H1 (cell line): ENCODE results near the gene EVA1C. TPM values are rescaled to one million over a fixed set of nuclear protein-coding genes. Genes with fewer than 3 reads are reported as not detected.
"Not testable (repeated sequence)": the region's sequence is repeated elsewhere in the genome, so short reads cannot be mapped to it uniquely, and the experiment has no call there.

Experiments
- CTCF ChIA-PET: fragments of 300-600 bp; sonication (Branson Sonifier 250); formaldehyde crosslinking; loops from one replicate; lab custom pipeline; 2021; ENCODE audit not compliant: partially characterized antibody; lab: Charles Lee
- POLR2A ChIA-PET: fragments of 300-600 bp; sonication (Branson Sonifier 250); formaldehyde crosslinking; loops from one replicate; lab custom pipeline; 2021; ENCODE audit warnings: inconsistent platforms; ENCODE audit not compliant: partially characterized antibody; lab: Charles Lee
- DNase-seq, 2 experiments: peaks; one replicate each; pipeline versions ENCODE4 v3.0.0 to v3.0.0-alpha.2; 2010 to 2022; ENCODE audit warnings: low spot score in 2 of 2, low read depth in 1 of 2, mixed read lengths in 1 of 2
- FAIRE-seq: peaks from 2 replicates; lab custom pipeline; 2011; peaks lifted over from hg19 to GRCh38; lab: Jason Lieb, UNC
- H2AFZ ChIP-seq: 2 replicates; pipeline ENCODE4 v1.8.1; 2012; ENCODE audit warnings: low read length, inconsistent platforms
- H2AK5ac ChIP-seq: 2 replicates; pipeline ENCODE4 v1.6.1; 2013; ENCODE audit warnings: low read depth, low read length
- H2BK120ac ChIP-seq: replicated peaks from 2 replicates; pipeline ENCODE3; 2013; ENCODE audit warnings: low read depth, low read length, inconsistent platforms
- H2BK12ac ChIP-seq: 2 replicates; pipeline ENCODE4 v1.6.1; 2013; ENCODE audit warnings: low read depth, low read length
- H2BK15ac ChIP-seq: 2 replicates; pipeline ENCODE4 v1.6.1; 2013; ENCODE audit warnings: low read length
- H2BK20ac ChIP-seq: 2 replicates; pipeline ENCODE4 v1.6.1; 2013; ENCODE audit warnings: low read length
- H2BK5ac ChIP-seq: 2 replicates; pipeline ENCODE4 v1.6.1; 2013; ENCODE audit warnings: low read depth, low read length
- H3K14ac ChIP-seq: 2 replicates; pipeline ENCODE4 v1.6.1; 2013; ENCODE audit warnings: inconsistent platforms; ENCODE audit not compliant: insufficient read length
- H3K18ac ChIP-seq: 2 replicates; pipeline ENCODE4 v1.6.1; 2013; ENCODE audit warnings: low read length; ENCODE audit errors: extremely low read depth
- H3K23ac ChIP-seq: 2 replicates; pipeline ENCODE4 v1.6.1; 2013; ENCODE audit warnings: inconsistent platforms; ENCODE audit not compliant: insufficient read length
- H3K23me2 ChIP-seq: 2 replicates; pipeline ENCODE4 v1.6.1; 2013; ENCODE audit warnings: low read depth, low read length
- H3K27ac ChIP-seq: 2 replicates; pipeline ENCODE4 v1.6.1; 2011; ENCODE audit warnings: low read depth, low read length, inconsistent platforms
- H3K27me3 ChIP-seq, 4 experiments: replicated peaks in 1 of 4; 1 replicate in 1 of 4; 2 replicates in 3 of 4; pipeline versions ENCODE4 v1.6.1 to v1.8.1; 2011 to 2013; ENCODE audit warnings: low read length in 3 of 4, mild to moderate bottlenecking in 3 of 4, inconsistent platforms in 2 of 4, mixed read lengths in 2 of 4, moderate library complexity in 1 of 4; ENCODE audit not compliant: control insufficient read depth in 3 of 4, insufficient read depth in 3 of 4; ENCODE audit errors: extremely low read depth in 1 of 4
- H3K36me3 ChIP-seq, 4 experiments: 2 replicates each; pipeline versions ENCODE4 v1.6.1 to v1.8.1; 2011 to 2013; ENCODE audit warnings: mild to moderate bottlenecking in 4 of 4, low read length in 3 of 4, moderate library complexity in 2 of 4, control low read depth in 1 of 4, inconsistent platforms in 1 of 4; ENCODE audit not compliant: insufficient read depth in 4 of 4, control insufficient read depth in 2 of 4
- H3K4ac ChIP-seq: replicated peaks from 2 replicates; pipeline ENCODE3; 2013; ENCODE audit warnings: low read length, low read depth, mixed read lengths, inconsistent platforms; ENCODE audit not compliant: insufficient read length
- H3K4me1 ChIP-seq, 4 experiments: replicated peaks in 1 of 4; 1 replicate in 1 of 4; 2 replicates in 3 of 4; pipeline versions ENCODE4 v1.6.1 to v1.8.1; 2011 to 2013; ENCODE audit warnings: low read length in 3 of 4, inconsistent platforms in 2 of 4, mixed read lengths in 1 of 4; ENCODE audit not compliant: insufficient read depth in 4 of 4, control insufficient read depth in 3 of 4
- H3K4me2 ChIP-seq, 2 experiments: 2 replicates each; pipeline versions ENCODE4 v1.6.1 to v1.8.1; 2011 to 2013; ENCODE audit warnings: low read depth in 2 of 2, low read length in 2 of 2, control low read depth in 1 of 2, inconsistent platforms in 1 of 2, mild to moderate bottlenecking in 1 of 2; ENCODE audit not compliant: insufficient read depth in 1 of 2
- H3K4me3 ChIP-seq, 4 experiments: fragments of 200-600, 300-600 bp in 1 of 4; sonication (generic), shearing (Covaris generic), sonication (Bioruptor Twin) in 1 of 4; 2 replicates each; pipeline versions ENCODE4 v1.5.1 to v1.8.1; 2011 to 2016; ENCODE audit warnings: low read length in 4 of 4, low read depth in 3 of 4, control low read depth in 2 of 4, inconsistent platforms in 2 of 4, mild to moderate bottlenecking in 2 of 4, mixed read lengths in 1 of 4, moderate library complexity in 1 of 4; ENCODE audit not compliant: insufficient read depth in 2 of 4; ENCODE audit errors: extremely low read depth in 1 of 4
- H3K56ac ChIP-seq: replicated peaks from 2 replicates; pipeline ENCODE3; 2013; ENCODE audit warnings: low read depth, mild to moderate bottlenecking, mixed read lengths, low read length, inconsistent platforms; ENCODE audit not compliant: insufficient read length
- H3K79me1 ChIP-seq: 2 replicates; pipeline ENCODE4 v1.6.1; 2013; ENCODE audit warnings: low read depth, low read length, control low read depth
- H3K79me2 ChIP-seq, 2 experiments: 2 replicates each; pipeline versions ENCODE4 v1.6.1 to v1.8.1; 2012 to 2013; ENCODE audit warnings: low read length in 2 of 2, mild to moderate bottlenecking in 2 of 2, inconsistent platforms in 1 of 2; ENCODE audit not compliant: insufficient read depth in 2 of 2, control insufficient read depth in 1 of 2
- H3K9ac ChIP-seq, 4 experiments: replicated peaks in 1 of 4; 1 replicate in 1 of 4; 2 replicates in 3 of 4; pipeline versions ENCODE4 v1.6.1 to v1.8.1; 2011 to 2013; ENCODE audit warnings: low read depth in 3 of 4, low read length in 3 of 4, control low read depth in 2 of 4, mild to moderate bottlenecking in 2 of 4, moderate library complexity in 2 of 4, inconsistent platforms in 1 of 4; ENCODE audit errors: extremely low read depth in 1 of 4
- H3K9me3 ChIP-seq, 2 experiments: 2 replicates each; pipeline versions ENCODE4 v1.6.1 to v1.8.1; 2012 to 2013; ENCODE audit warnings: mild to moderate bottlenecking in 2 of 2, moderate library complexity in 2 of 2, control low read depth in 1 of 2, inconsistent platforms in 1 of 2, low read depth in 1 of 2, low read length in 1 of 2, mixed read lengths in 1 of 2; ENCODE audit not compliant: insufficient read depth in 2 of 2
- H4K20me1 ChIP-seq, 2 experiments: replicated peaks in 1 of 2; 2 replicates each; pipeline versions ENCODE3 to v1.8.1; 2011 to 2013; ENCODE audit warnings: inconsistent platforms in 2 of 2, low read length in 2 of 2, mild to moderate bottlenecking in 1 of 2; ENCODE audit not compliant: insufficient read depth in 2 of 2, control insufficient read depth in 1 of 2
- H4K5ac ChIP-seq: 2 replicates; pipeline ENCODE4 v1.6.1; 2013; ENCODE audit warnings: low read length, low read depth, mixed read lengths, inconsistent platforms; ENCODE audit not compliant: insufficient read length
- H4K8ac ChIP-seq: 2 replicates; pipeline ENCODE4 v1.8.0; 2013; ENCODE audit warnings: mild to moderate bottlenecking, moderate library complexity, low read length, inconsistent platforms; ENCODE audit not compliant: insufficient read depth; ENCODE audit errors: extremely low read depth
- H4K91ac ChIP-seq: replicated peaks from 2 replicates; pipeline ENCODE3; 2013; ENCODE audit warnings: low read length, mixed read lengths, inconsistent platforms; ENCODE audit not compliant: insufficient read length
- WGBS, 2 experiments: shearing (Covaris generic) in 1 of 2; methylation state at CpG; one replicate each; pipeline versions ENCODE4 v1.1.6 to v1.1.7; 2013 to 2015; ENCODE audit warnings: low lambda C conversion rate in 2 of 2, mixed read lengths in 2 of 2, inconsistent platforms in 1 of 2, low coverage in 1 of 2, missing lambda C conversion rate in 1 of 2; ENCODE audit not compliant: insufficient replicate concordance in 2 of 2, insufficient coverage in 1 of 2, insufficient read length in 1 of 2; ENCODE audit errors: extremely low coverage in 1 of 2, missing lambda C conversion rate in 1 of 2; 5-methylcytosine and 5-hydroxymethylcytosine counted together
- polyA plus RNA-seq, 7 experiments: library from polyadenylated mRNA; depleted of rRNA in 3 of 7; stranded (reverse) in 5 of 7; unstranded in 2 of 7; fragments of >200 nt in 5 of 7; fragments of 200-250 nt in 2 of 7; gene quantifications; 1 replicate in 5 of 7; 2 replicates in 1 of 7; 4 replicates in 1 of 7; pipeline versions ENCODE4 v1.2.1 to v1.2.3, GENCODE V29; 2011 to 2013; ENCODE audit warnings: missing spikeins in 2 of 7, mixed read lengths in 2 of 7
- total RNA-seq: library from RNA; stranded (reverse); fragmentation: NEBNext Ultra II Directional; extraction: Animal tissue kit (Norgen Biotek cat#: 25700); gene quantifications from 2 replicates; pipeline ENCODE4 v1.2.1, GENCODE V29; 2021

Gene EVA1C
- total and polyA plus RNA-seq, 2 of the 8 experiments (the other 6 are each of a cell fraction or from before 2014, with no cell fraction given) = 2.6 to 3.6 TPM

- not testable (repeated sequence) for H3K4me1 ChIP-seq, H2BK120ac ChIP-seq, H3K27me3 ChIP-seq, H3K79me1 ChIP-seq, H4K8ac ChIP-seq, H3K23me2 ChIP-seq, H3K56ac ChIP-seq, H2BK12ac ChIP-seq, H2BK5ac ChIP-seq, H2BK20ac ChIP-seq, H2AK5ac ChIP-seq, H3K9ac ChIP-seq, H3K14ac ChIP-seq, H3K27ac ChIP-seq, H3K23ac ChIP-seq, H3K36me3 ChIP-seq, H4K91ac ChIP-seq, H3K4me3 ChIP-seq, H3K79me2 ChIP-seq, H3K4me2 ChIP-seq, H2BK15ac ChIP-seq, H4K20me1 ChIP-seq, DNase-seq, H3K4ac ChIP-seq, FAIRE-seq, H2AFZ ChIP-seq, H4K5ac ChIP-seq, H3K18ac ChIP-seq, H3K9me3 ChIP-seq
- ChIA-PET CTCF (interaction anchor here (0.8 to 1.6 kb wide), 6 partner anchors 9 to 68 kb away, joined by 3 to 4 read pairs (median 3); no protein-coding TSS in a partner anchor), POLR2A (interaction anchor here (0.6 to 1.7 kb wide), 2 partner anchors 18 to 98 kb away, joined by 3 to 4 read pairs; no protein-coding TSS in a partner anchor)
- WGBS, 2 experiments = 88% methylated on average over 3 of the region's 3 CpGs; no CpG with 5 or more reads in 1 of the 2 experiments
Observed at GRCh38 chr21:32505767-32506166, 93.3 kb downstream of the EVA1C start.

- CTCF ChIA-PET = interaction anchor here (0.8 to 1.6 kb wide), 10 partner anchors 10 to 104 kb away, joined by 3 to 5 read pairs (median 3); no protein-coding TSS in a partner anchor
- FAIRE-seq, H3K4me2 ChIP-seq, H4K5ac ChIP-seq, H3K18ac ChIP-seq, H3K27ac ChIP-seq, H3K36me3 ChIP-seq, H3K9me3 ChIP-seq, H3K9ac ChIP-seq, H3K4me3 ChIP-seq, H2BK20ac ChIP-seq, H3K27me3 ChIP-seq, H2AK5ac ChIP-seq, H2BK15ac ChIP-seq, H3K4me1 ChIP-seq, H3K79me1 ChIP-seq, H3K14ac ChIP-seq, H4K91ac ChIP-seq, H3K4ac ChIP-seq, H4K8ac ChIP-seq, H3K56ac ChIP-seq, H2BK5ac ChIP-seq, H2AFZ ChIP-seq, H3K79me2 ChIP-seq, H2BK120ac ChIP-seq, DNase-seq, H2BK12ac ChIP-seq, H3K23me2 ChIP-seq, H4K20me1 ChIP-seq, H3K23ac ChIP-seq: not testable (repeated sequence)
- WGBS, 2 experiments = 90% methylated on average over 6 of the region's 7 CpGs; no CpG with 5 or more reads in 1 of the 2 experiments
- POLR2A ChIA-PET = interaction anchor here (1.7 kb wide), 1 partner anchor 18 kb away, joined by 3 read pairs; no protein-coding TSS in a partner anchor
Observed at GRCh38 chr21:32506411-32506965, 94.0 kb downstream of the EVA1C start.
